Mononuclear cell (primary cell): ENCODE results near the gene MS4A18. TPM values are rescaled to one million over a fixed set of nuclear protein-coding genes. Genes with fewer than 3 reads are reported as not detected.

Experiments
- H3K27me3 ChIP-seq: 2 replicates; pipeline ENCODE4 v1.6.0; 2011; ENCODE audit warnings: low read length, control low read depth; ENCODE audit not compliant: insufficient read depth
- H3K4me1 ChIP-seq: 2 replicates; pipeline ENCODE4 v1.5.1; 2011; ENCODE audit warnings: mild to moderate bottlenecking, low read length, control low read depth; ENCODE audit not compliant: insufficient read depth
- H3K4me3 ChIP-seq: 2 replicates; pipeline ENCODE4 v1.5.1; 2011; ENCODE audit warnings: mild to moderate bottlenecking, low read length, moderate library complexity
- H3K9me3 ChIP-seq: 2 replicates; pipeline ENCODE4 v1.5.1; 2011; ENCODE audit warnings: low read depth, mild to moderate bottlenecking, control low read depth, low read length
- total RNA-seq: library from RNA; depleted of rRNA; stranded (reverse); fragments of >200 nt; gene quantifications from one replicate; pipeline ENCODE4 v1.2.3, GENCODE V29; 2012

Gene MS4A18
- total RNA-seq, 1 donor: not detected

DNA sequence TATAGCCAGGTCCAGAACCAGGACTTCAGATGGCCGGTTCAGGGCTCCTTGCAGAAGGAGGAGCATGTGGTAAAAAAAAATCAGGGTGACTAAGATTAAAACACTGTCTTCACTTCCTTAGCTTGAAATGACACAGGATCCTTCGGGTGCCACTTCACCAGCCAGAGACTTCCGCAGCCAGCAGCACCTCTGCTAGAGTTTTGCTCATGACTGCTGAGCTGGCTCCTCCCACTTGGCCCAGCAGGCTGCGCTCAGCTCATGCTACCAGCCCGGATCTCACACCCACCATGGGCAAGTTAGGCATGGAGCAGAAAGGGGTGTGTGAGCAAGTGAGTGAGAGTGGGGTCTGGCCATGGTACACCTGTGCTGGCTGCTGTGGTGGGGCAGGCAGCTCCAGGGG lies 6.6 kb upstream of the MS4A18 start:
- Histone ChIP-seq H3K4me1 (no peaks in the 10 kb centered on the region), H3K4me3 (no peak overlapping the region), H3K9me3 (no peaks in the 10 kb centered on the region), H3K27me3 (no peaks in the 10 kb centered on the region)

DNA sequence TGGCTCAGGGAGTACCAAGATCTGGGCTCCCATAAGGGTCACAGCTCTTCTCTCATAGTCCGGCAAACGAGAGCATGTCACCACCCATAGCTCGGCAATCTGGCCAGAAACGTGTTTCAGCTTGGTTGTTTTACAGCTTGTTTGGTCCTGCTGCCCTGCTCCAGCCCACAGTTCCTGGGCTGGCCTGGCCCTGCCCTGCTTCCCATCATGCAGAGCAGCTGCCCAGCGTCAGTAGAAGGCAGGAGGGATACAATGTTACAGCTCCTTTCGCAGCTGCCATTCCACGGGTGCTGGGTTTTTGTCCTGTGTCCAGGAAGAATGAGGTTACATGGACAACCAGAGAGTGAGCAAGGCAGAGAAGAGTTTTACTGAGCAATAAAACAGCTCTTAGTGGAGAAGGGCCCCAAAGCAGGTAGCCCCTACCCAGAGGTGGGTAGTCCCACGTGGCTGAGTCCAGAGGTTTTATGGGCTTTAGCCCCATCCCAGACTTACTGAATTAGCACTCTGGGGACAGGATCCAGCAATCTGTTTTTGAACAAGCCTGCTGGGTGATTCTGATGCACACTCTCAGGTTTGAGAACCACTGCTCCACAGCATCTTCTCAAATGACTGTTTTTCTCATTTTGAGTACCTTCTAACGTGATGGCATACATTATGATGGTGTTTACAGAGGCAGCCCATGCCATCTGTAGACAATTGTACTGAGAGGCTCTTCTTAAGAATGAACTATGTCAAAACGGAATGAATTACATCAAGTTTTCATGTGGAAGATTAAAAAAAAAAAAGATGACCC lies 5.8 kb upstream of the MS4A18 start:
- Histone ChIP-seq H3K4me3 (no peak overlapping the region), H3K27me3 (no peaks in the 10 kb centered on the region), H3K4me1 (no peaks in the 10 kb centered on the region), H3K9me3 (no peaks in the 10 kb centered on the region)

DNA sequence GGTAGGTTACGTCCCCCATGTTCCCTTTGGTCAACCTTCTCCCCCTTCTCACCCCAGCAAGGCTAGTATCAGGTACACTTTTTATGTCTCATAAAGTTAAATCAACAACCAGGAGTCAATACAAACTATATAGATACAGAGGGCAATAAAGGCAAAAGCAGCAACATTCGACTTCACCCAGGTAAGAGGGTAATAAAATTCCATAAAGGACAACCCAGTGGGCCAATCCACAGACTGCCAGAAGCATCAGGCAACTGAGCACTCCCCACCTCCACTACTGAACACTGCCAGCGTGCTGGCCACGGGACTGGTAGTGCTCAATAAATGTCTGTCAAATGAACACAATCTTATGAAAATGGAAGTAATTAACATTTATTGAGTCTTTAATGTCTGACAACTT lies 5.1 kb upstream of the MS4A18 start:
- Histone ChIP-seq H3K9me3 (no peaks in the 10 kb centered on the region), H3K4me1 (no peaks in the 10 kb centered on the region), H3K4me3 (no peak overlapping the region), H3K27me3 (no peaks in the 10 kb centered on the region)

DNA sequence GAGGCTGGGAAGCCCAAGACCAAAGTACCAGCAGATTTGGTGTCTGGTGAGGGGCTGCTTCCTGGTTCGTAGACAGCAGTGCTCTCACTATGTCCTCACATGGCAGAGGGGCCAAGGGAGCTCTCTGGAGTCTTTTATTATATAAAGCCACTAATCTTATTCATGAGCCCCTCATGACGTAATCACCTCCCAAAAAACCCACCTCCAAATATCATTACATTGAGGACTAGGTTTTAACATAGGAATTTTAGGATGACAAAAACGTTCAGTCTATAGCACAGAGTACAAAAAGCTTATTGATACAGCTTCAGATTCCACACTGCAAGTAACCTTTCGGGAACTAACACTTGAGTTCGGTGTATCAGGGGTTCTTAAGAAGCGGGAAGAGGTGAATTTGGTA lies 4.1 kb upstream of the MS4A18 start:
- no peak overlapping the region for H3K4me3 ChIP-seq
- no peaks in the 10 kb centered on the region for H3K4me1 ChIP-seq
- no peaks in the 10 kb centered on the region for H3K9me3 ChIP-seq
- H3K27me3 ChIP-seq: no peaks in the 10 kb centered on the region

DNA sequence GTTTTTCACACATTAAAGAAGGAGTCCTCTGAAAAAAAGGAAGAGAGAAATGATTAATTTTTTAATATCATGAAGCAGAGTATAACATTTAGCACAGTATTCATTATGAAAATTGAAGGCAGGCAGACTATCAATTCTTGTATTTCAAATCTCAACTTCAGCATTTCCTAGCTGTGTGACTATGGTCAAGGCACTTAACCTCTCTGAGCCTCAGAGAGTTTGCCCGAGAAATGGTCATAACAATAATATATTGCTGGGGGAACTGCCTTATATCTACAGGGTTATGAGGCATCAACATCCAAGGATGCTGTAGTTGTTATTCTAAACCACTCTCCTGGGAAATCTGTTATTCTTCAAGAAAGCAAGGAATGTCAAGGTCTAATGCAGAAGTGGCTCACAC lies 1.1 kb downstream of the MS4A18 start:
- Histone ChIP-seq H3K27me3 (no peaks in the 10 kb centered on the region), H3K4me1 (no peaks in the 10 kb centered on the region)

DNA sequence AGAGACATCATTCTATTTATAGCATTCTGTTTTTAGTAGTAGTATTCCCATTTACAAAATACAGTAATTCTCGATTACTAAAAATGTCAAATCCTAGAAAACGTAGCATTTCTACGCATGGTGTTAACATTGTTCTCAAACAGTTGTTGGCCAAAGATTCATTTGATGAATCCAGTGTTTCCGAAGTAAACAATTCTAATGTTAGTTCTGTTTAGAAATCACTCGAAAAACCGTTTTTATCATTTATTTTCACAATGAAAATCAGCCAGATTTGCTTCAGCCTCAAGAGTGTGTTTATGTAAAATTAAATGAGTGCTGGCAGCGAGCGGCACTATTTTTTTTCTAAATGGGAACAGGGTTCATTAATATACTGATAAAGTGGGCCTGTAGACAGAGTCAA lies 7.1 kb downstream of the MS4A18 start:
- Histone ChIP-seq H3K27me3 (no peaks in the 10 kb centered on the region), H3K4me3 (no peak overlapping the region), H3K9me3 (no peaks in the 10 kb centered on the region), H3K4me1 (no peaks in the 10 kb centered on the region)

More for the DNA sequence above, 1.1 kb downstream of the MS4A18 start:
- Histone ChIP-seq H3K9me3 (no peaks in the 10 kb centered on the region), H3K4me3 (no peak overlapping the region)

DNA sequence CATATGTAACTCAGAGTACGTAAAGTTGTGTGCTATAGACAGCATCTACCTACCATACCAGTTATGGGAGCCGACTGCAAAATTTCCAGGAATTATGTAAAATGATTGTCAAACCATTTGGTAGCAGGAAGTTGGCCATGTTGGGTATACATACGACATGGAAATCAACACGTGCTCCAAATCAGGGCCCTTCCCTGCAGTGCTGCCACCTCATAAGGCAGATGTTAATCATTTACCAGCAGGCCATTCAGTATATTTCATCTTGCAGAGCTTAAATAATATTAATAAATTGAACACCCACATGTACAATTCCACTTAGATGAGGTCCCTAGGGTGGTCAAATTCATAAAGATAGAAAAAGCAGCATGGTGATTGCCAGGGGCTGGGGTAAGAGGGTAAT lies 9.8 kb downstream of the MS4A18 start:
- no peak overlapping the region for H3K4me3 ChIP-seq
- H3K4me1 ChIP-seq: no peaks in the 10 kb centered on the region
- no peaks in the 10 kb centered on the region for H3K27me3 ChIP-seq
- H3K9me3 ChIP-seq: no peaks in the 10 kb centered on the region

DNA sequence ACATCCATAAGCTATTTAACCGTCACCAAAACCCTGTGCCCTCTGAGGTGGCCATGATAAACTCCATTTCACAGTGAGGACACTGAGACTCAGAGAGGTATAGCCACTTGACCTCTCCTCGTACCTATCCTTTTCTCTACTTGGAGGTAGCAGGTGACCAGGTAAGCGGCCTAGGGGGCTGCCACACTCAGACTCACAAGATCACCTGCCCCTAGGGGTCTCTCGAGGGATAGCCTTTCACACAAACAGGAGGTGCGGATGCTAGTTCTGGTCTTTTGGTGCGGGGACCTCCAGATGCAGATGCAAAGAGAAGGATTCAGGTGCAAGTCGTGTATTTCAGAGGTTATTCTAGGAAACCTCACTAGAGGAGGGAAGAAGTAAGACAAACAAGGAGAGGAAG lies 14.6 kb downstream of the MS4A18 start:
- Histone ChIP-seq H3K4me3 (no peak overlapping the region), H3K4me1 (no peaks in the 10 kb centered on the region), H3K27me3 (no peaks in the 10 kb centered on the region), H3K9me3 (no peaks in the 10 kb centered on the region)

DNA sequence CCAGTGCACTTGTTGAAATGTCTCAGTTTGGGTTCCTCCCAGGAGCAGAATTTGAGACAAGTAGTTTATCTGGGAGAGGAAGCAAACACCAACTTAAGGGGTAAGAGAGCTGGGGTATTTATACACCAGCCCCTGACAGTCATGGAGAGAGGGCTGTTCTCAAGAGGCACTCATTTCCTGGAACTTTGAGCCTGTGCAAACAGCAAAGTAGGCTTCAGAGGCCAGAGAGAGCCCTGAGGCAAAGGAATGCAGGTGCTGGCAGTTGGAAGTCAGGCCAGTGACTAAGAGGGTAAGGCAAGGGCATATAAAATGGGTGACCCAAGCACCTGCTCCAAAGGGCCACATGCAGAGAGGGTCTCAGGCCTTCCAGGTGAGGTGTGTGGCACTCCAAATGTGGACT lies 16.1 kb downstream of the MS4A18 start:
- H3K9me3 ChIP-seq: no peaks in the 10 kb centered on the region
- no peaks in the 10 kb centered on the region for H3K4me1 ChIP-seq
- no peaks in the 10 kb centered on the region for H3K27me3 ChIP-seq
- H3K4me3 ChIP-seq: no peak overlapping the region

DNA sequence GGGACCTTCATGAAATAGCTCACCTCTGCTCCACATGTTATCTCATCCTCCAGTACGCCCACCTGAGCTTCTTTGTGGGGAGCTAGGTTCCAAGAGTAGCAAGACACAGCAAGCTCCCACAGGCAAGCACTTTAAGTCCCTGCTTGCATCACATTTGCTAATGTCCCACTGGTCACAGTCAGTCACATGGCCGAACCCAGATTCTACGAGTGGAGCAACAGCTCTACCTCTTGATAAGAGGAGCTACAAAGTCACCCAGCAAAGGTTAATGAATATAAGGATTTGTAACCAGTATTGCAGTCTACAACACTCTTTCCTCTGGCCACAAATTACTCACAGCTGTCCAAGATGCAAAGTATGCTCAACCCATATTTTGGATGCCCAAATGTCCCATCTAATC lies 16.9 kb downstream of the MS4A18 start:
- H3K9me3 ChIP-seq: no peaks in the 10 kb centered on the region
- no peaks in the 10 kb centered on the region for H3K4me1 ChIP-seq
- no peaks in the 10 kb centered on the region for H3K27me3 ChIP-seq
- H3K4me3 ChIP-seq: no peak overlapping the region

DNA sequence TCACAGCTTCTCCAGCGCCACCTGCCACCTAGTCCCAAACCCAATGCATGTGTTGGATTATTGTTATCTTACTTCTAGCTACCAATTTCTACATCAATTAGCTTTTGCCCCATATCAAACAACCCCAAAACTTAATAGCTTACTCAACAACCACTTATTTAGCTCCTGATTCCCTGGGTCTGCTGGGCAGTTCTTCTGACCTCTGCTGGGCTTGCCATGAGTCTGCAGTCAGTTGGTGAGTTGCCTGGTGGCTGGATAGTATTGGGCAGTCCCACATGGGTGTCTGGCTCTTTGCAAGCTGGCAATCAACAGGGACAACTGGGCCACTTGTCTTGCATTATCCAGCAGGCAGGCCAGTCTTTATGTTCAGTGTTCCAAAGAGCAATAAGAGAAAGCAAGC lies 18.5 kb downstream of the MS4A18 start:
- Histone ChIP-seq H3K4me3 (no peak overlapping the region), H3K27me3 (no peaks in the 10 kb centered on the region), H3K9me3 (no peaks in the 10 kb centered on the region), H3K4me1 (no peaks in the 10 kb centered on the region)

DNA sequence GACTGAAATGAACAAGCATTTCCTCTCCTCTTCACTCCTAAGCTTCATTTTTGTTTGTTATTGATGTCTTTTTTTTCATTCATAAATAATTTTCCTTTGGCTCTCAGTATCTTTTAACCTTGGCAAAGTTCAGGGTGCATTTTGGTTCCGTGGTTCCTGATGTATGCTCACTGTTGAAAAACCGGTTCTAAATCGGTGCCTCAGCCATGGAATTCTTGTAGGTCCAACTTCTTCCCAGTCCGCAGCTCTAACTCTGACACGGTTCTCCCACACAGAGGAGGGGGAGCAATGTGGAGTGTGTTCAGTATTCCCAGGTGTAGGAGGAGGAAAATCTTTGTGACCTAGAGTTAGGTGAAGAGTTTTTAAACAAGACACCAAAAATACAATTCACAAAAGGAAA lies 19.6 kb downstream of the MS4A18 start:
- Histone ChIP-seq H3K4me3 (no peak overlapping the region), H3K4me1 (no peaks in the 10 kb centered on the region), H3K9me3 (no peaks in the 10 kb centered on the region), H3K27me3 (no peaks in the 10 kb centered on the region)

DNA sequence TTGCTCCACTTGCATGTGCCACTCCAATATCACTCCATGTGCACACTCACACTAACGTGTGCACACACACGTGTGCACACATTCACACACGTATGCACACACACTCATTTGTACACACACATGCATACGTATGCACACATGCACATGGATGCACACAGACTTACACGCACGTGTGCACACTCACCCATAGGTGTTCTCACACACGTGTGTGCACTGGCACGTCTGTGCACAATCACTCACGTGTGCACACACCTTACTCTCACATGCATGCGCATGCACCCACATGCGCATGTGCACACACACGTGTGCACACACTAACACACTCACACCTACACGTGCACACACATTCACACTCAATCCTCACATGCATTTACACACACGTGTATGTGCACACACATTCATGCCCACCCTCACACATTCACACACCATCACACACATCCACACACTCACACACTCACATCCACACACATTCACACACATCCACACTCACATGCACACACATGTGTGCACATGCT lies 22.9 kb downstream of the MS4A18 start:
- Histone ChIP-seq H3K4me3 (no peak overlapping the region), H3K4me1 (no peaks in the 10 kb centered on the region), H3K27me3 (no peaks in the 10 kb centered on the region), H3K9me3 (no peaks in the 10 kb centered on the region)

DNA sequence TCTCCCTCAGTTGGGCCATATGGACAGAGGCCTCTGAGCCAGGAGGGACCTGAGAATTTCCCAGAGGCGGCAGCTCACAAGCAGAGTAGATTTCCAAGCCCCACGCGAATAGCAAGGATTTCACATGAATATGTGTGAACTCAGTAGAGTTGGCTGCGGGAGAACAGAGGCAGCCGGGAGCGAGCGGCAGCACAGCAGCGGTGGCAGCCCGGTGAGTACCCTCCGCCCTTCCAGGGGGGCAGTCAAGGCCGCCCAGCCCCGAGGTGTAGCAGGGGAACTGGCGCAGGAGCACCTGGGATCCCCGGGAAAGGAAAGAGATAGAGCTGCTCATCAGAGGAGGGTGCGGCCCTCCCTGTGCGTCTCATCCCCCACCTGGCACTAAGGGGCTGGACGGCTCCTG lies 23.7 kb downstream of the MS4A18 start:
- Histone ChIP-seq H3K9me3 (no peaks in the 10 kb centered on the region), H3K4me3 (no peak overlapping the region), H3K4me1 (no peaks in the 10 kb centered on the region), H3K27me3 (no peaks in the 10 kb centered on the region)

DNA sequence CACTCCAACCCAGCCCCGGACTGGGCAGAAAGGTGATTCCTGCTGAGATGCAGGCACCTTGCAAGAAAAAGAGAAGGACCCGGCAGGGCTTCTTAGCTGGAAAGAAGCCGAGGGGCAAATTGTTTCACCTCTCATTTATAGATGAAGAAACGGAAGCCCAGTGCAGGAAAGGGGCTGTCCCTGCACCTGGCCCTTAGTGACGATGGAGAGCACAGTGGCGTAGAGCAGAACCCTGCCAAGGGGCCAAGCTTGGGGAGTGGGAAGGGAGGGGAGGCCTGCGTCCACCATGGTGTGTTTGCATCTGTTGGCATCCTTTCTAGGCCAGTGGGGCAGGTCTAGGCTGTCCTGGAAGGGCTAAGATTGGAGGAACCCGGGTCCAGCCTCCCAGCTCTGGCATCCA lies 24.3 kb downstream of the MS4A18 start:
- Histone ChIP-seq H3K4me3 (no peak overlapping the region), H3K9me3 (no peaks in the 10 kb centered on the region), H3K27me3 (no peaks in the 10 kb centered on the region), H3K4me1 (no peaks in the 10 kb centered on the region)

DNA sequence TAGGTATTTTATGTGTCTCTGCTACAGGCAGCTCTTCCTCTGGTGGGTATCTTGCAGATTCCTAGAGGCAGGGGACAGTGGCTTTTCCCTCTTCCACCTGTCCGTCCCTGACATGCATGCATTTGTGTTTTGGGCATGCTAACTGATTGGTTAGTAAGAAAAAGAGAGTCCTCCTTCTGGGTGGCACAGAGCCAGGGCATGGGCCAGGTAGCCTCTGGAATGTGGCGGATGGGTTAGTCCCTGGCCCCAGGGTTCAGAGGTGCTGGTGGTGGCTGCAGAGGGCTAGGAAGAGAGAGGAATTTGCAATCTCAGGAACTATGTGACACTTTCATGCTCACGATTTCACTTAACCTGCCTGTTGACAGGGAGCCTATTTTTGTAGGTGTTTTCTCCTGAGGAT lies 26.4 kb downstream of the MS4A18 start:
- Histone ChIP-seq H3K4me3 (no peak overlapping the region), H3K27me3 (no peaks in the 10 kb centered on the region), H3K9me3 (no peaks in the 10 kb centered on the region), H3K4me1 (no peaks in the 10 kb centered on the region)
